Neural crest cell (in vitro differentiated cells): ENCODE results near the gene LPP. TPM values are rescaled to one million over a fixed set of nuclear protein-coding genes. Genes with fewer than 3 reads are reported as not detected.

Source experiments
- DNase-seq: peaks from one replicate; pipeline ENCODE4 v3.0.0; 2021; ENCODE audit warnings: low read depth, mixed read lengths, low spot score
- H3K27ac Mint-ChIP-seq: one replicate; pipeline ENCODE4 v1.8.0; 2021; ENCODE audit warnings: mild to moderate bottlenecking, mixed read lengths; ENCODE audit not compliant: unreplicated experiment
- H3K27me3 Mint-ChIP-seq: 2 replicates; pipeline ENCODE4 v1.8.0; 2021; ENCODE audit warnings: low read depth, mild to moderate bottlenecking, mixed read lengths
- H3K36me3 Mint-ChIP-seq: 2 replicates; pipeline ENCODE4 v1.8.0; 2021; ENCODE audit warnings: low read depth, mild to moderate bottlenecking, mixed read lengths
- H3K4me1 Mint-ChIP-seq: 2 replicates; pipeline ENCODE4 v1.8.0; 2021; ENCODE audit warnings: mixed read lengths
- H3K4me3 Mint-ChIP-seq: one replicate; pipeline ENCODE4 v1.8.0; 2021; ENCODE audit warnings: mild to moderate bottlenecking, mixed read lengths
- H3K9me3 Mint-ChIP-seq: 2 replicates; pipeline ENCODE4 v1.8.0; 2021; ENCODE audit warnings: mixed read lengths
- total RNA-seq: library from RNA; stranded (reverse); gene quantifications from 2 replicates; pipeline ENCODE4 v1.2.1, GENCODE V29; 2021
- TF ChIP-seq, protein P1 (sequence below): fragments of 200-600 bp; sonication (generic); conservative IDR thresholded peaks from 2 replicates; pipeline ENCODE4 v1.5.0; 2021; ENCODE audit warnings: antibody characterized with exemption, mild to moderate bottlenecking

LPP gene
- total RNA-seq, 1 donor from 2014 or later = 38.7 TPM

DNA sequence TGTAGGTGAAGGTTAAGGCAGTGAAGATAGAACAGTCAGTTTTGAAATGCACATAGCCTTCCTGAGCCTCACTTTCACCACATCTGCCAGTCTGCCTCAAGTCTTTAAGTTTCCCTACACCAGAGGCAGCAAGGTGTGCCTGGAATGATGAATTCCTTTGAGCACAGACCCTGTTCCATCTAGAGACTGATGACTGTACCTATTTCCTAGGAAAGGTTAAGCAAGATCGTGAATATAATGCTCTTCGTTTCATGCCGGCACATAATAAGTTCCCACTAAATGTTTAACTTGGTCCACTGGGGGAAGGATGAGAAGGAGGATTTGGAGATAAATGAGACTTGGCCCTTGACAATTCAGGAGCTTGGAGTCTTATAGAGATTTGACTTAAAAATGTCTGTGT is 141.9 kb downstream of the LPP start:
- H3K9me3 Mint-ChIP-seq = no peaks in the 10 kb centered on the region
- TF ChIP-seq, protein P1, sequence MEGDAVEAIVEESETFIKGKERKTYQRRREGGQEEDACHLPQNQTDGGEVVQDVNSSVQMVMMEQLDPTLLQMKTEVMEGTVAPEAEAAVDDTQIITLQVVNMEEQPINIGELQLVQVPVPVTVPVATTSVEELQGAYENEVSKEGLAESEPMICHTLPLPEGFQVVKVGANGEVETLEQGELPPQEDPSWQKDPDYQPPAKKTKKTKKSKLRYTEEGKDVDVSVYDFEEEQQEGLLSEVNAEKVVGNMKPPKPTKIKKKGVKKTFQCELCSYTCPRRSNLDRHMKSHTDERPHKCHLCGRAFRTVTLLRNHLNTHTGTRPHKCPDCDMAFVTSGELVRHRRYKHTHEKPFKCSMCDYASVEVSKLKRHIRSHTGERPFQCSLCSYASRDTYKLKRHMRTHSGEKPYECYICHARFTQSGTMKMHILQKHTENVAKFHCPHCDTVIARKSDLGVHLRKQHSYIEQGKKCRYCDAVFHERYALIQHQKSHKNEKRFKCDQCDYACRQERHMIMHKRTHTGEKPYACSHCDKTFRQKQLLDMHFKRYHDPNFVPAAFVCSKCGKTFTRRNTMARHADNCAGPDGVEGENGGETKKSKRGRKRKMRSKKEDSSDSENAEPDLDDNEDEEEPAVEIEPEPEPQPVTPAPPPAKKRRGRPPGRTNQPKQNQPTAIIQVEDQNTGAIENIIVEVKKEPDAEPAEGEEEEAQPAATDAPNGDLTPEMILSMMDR = no peak
- no peaks in the 10 kb centered on the region for H3K27me3 Mint-ChIP-seq
- no peak overlapping the region for H3K4me3 Mint-ChIP-seq
- DNase-seq = no peak
- no peak overlapping the region for H3K27ac Mint-ChIP-seq
- H3K36me3 Mint-ChIP-seq = peaks cover 1% of the 10 kb centered on the region
- peaks cover 68% of the 10 kb centered on the region for H3K4me1 Mint-ChIP-seq

DNA sequence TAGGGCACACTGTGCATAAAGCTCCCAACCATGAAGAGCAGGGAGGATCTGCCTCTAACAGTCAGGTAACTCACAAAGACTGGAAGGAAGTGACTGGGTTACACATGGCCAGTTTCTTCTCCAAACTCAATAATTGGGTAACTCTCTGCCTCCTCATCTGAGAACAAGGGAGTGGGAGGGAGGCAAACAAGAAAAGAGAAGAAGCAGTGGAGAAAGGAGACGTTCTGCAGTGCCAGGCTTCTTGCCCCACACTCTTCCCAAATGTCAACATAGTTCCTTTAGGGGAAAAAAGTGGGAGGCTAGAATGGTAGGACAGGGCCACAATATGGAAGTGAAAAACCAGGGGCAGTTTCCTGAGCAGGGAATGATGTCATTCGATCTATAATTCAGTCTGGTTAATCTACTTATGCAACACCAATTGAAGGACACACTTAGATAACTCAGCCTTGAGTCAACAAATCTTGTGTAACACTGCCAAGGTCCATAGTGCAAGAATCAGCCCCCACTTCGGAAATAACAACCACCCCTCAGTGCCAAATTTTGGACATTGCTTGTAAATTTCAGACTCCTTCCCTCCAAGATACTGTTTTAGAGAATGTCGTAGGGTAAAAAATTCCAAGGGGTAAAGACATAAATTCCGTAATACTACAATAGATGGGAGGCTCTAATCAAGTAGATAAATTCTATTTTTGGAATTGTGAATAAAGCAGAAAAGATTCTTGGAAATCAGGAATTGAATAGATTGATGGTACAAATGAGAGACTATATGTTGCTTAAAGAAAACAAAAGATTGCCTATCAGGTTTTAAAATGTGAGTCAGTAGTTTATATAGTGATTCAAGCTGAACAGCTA is 143.0 kb downstream of the LPP start:
- DNase-seq = no peak
- H3K27me3 Mint-ChIP-seq = no peaks in the 10 kb centered on the region
- H3K36me3 Mint-ChIP-seq = no peaks in the 10 kb centered on the region
- no peaks in the 10 kb centered on the region for H3K9me3 Mint-ChIP-seq
- H3K4me3 Mint-ChIP-seq = no peak overlapping the region
- no peak overlapping the region for H3K27ac Mint-ChIP-seq
- TF ChIP-seq, protein P1 = no peak
- H3K4me1 Mint-ChIP-seq = peaks cover 71% of the 10 kb centered on the region

DNA sequence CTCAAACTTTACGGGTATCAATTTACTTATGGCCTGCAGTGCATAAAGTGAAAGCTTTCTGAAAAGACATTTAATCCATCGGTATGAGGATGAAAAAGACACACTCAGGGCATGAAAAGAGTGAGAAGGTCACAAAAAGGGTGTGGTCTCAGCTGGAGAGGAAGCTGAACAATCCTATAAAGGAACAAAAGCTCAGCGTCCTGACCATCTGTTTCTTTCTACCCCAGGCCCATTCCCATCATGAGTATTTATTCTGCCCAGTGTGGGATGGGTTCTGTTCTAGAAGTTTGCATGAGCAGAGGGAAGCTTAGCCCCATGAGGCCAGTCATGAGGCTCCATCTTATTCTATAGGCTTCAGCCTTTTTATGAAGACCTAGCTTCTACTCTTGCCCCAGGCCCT is 144.6 kb downstream of the LPP start:
- Mint-ChIP-seq H3K27ac (no peak overlapping the region), H3K4me1 (peaks cover 67% of the 10 kb centered on the region), H3K27me3 (no peaks in the 10 kb centered on the region), H3K36me3 (no peaks in the 10 kb centered on the region), H3K9me3 (no peaks in the 10 kb centered on the region), H3K4me3 (no peak overlapping the region)
- DNase-seq = no peak
- TF ChIP-seq, protein P1 = no peak

DNA sequence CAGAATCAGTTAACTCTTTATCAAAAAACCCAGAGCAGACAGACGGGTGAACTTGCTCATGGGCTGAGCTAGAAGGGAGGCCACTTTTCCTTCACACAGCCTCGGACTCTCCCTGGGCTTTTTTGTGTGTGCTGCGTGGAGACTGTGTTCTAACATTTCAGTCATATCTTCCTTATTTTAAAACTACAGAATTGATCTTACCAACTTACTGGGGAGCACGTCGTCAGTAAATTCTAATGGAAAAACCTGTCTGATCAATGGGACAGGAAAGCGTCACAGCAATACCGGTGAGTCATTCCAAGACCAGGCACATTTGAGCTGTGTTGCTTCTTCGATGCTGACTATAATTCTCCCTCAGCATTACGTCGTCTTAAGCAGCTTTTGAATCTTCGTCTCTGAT is 145.1 kb downstream of the LPP start:
- Mint-ChIP-seq H3K4me1 (peaks cover 64% of the 10 kb centered on the region), H3K27me3 (no peaks in the 10 kb centered on the region), H3K36me3 (no peaks in the 10 kb centered on the region), H3K4me3 (no peak overlapping the region), H3K9me3 (no peaks in the 10 kb centered on the region), H3K27ac (no peak overlapping the region)
- TF ChIP-seq, protein P1 = no peak
- no peak for DNase-seq

DNA sequence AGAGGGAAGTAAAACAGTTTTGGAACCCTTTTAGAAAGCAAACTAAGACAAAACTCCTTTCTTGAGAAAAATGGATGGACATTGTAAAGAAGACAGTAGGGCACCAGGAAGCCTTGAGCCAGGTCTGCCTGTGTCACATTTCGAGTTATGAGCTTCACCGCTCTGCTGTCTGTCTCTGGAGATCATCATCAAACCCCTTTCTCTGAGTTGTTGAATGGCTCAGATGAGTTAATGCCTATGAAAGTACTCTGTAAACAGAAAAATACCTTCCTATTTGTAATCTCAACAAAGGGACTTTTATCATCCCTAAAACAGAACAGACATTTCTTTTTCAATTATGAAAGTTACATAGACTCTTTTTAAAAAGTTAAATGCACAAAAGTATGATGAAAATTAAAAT is 145.8 kb downstream of the LPP start:
- no peaks in the 10 kb centered on the region for H3K9me3 Mint-ChIP-seq
- no peaks in the 10 kb centered on the region for H3K36me3 Mint-ChIP-seq
- H3K27me3 Mint-ChIP-seq = no peaks in the 10 kb centered on the region
- no peak overlapping the region for H3K4me3 Mint-ChIP-seq
- no peak overlapping the region for H3K27ac Mint-ChIP-seq
- no peak for DNase-seq
- TF ChIP-seq, protein P1 = no peak
- H3K4me1 Mint-ChIP-seq = peaks cover 59% of the 10 kb centered on the region
